HL-60/S4 treated with retinoic acid at 250 ng/mL for 4 days and 3 days (cell line): ENCODE measurements around the gene SYNGR2.

Experiments used
- in situ Hi-C: fragments of 300-500 bp; cut with MboI; formaldehyde crosslinking; loops from 2 replicates; pipeline ENCODE4 v1.7.0; 2022; ENCODE audit warnings: low sequenced_read_pairs

Gene SYNGR2

DNA sequence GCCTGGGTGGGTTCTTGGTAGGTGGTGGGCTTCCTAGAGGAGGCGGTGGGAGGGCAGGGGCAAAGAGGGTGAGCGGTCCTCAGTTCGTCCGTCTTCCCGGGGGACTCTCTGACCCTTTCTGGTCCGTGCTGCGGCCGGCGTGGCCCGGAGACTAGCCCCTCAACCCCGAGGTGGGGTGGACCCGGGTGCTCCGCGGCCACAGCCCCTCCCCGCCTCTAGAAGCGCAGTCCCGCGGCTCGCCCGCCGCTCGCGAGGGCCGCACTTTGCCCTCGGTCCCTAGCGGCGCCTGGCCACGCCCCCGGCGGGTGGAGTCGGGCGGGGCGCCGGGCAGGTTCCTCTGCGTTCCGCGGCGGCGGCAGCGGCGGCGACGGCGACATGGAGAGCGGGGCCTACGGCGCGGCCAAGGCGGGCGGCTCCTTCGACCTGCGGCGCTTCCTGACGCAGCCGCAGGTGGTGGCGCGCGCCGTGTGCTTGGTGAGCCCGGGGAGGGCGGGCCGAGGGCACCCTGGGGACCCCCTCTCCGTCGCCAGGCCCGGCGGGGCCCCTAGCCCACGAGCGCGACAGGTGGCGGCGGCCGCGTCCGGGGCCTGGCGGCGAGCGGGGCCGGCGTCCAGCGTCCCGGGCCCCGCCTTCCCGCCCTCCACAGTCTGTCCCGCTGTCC is at the start of gene SYNGR2:
SYNGR2 (plus strand) TSS at position 340 of the 661 bp plus-strand sequence; CDS start at position 376, 36 bp downstream.
- in situ Hi-C loops, result no loop called here

- in situ Hi-C loops, result no loop called here
Observed at GRCh38 chr17:78118801-78119241, 49.6 kb upstream of the SYNGR2 start.

DNA sequence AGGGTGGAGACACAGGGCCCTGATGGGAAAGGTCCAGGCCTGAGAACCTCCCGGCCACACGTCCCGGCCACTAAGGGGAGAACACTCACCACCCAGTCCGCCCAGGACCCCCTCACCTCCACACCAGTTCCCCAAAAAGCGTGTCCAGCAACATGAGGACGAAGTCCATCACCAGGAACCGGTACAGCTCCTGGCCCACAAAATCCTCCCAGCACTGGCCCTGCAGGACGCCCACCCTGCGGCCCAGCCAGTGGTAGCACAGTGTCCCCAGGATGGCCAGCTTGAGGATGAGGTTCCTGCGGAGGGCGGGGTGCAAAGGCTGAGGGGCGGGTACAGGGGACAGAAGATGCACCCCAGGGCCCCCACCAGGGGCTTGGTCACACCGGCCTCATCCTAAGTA is 47.8 kb upstream of the SYNGR2 start:
- in situ Hi-C loops, result no loop called here

DNA sequence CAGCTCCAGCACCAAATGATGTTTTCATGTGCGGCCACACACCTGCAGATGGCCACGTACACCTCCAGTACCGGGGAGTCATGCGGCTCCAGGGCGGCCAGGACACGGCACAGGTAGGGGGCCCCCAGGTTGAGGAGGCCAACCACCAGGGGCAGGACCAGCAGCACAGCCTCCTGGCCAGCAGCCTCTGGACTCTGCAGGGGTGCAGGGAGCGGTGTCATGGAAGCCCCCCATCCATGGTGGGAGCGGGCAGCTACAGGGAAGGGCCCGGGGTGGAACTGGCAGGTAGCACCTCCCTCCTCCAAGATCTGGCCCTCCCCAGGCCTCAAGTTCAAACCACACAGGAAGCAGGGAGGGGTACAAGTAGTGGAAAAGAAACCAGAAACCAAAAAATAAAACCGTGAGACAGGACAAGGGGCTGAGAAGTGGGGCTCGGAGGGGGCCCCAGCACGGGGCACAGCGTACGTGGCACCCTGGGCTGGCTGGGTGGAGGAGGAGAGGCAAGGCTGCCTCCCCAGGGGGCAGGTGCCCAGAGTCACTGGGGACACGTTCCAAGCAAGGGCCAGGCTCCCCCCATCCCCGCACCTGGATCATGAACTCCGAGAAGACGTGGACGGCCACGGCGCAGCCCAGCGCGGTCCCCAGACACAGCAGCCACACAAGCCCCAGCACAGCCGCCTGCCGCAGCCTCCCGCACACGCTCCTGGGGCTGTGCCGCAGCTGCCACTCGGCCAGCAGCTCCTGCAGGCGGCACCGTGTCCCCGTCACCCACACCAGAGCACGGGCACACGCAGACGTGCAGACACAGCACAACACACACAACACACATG is 47.2 kb upstream of the SYNGR2 start:
- in situ Hi-C loops, result no loop called here

DNA sequence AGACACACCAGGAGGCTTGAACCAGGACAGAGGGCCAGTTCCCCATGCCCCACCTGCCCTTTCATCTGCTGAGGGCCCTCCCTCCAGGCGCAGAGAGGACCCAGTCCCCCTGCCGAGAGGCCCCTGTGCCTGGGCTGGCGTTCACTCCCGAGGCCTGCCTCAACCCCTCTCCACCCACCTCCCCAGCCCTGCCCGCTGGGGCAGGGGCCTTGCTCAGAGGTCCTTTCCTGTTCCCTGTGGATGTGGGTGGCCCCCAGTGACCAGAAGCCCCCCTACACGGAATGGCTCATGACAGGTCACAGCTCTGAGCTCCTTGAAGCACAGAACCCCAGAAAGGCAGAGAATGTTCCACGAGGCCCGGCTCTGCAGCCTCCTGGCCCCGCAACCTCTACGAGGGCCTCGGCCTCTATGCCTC is 46.6 kb upstream of the SYNGR2 start:
- in situ Hi-C loops, result no loop called here

- in situ Hi-C loops, result no loop called here
Observed at GRCh38 chr17:78122216-78122930, 46.0 kb upstream of the SYNGR2 start.

DNA sequence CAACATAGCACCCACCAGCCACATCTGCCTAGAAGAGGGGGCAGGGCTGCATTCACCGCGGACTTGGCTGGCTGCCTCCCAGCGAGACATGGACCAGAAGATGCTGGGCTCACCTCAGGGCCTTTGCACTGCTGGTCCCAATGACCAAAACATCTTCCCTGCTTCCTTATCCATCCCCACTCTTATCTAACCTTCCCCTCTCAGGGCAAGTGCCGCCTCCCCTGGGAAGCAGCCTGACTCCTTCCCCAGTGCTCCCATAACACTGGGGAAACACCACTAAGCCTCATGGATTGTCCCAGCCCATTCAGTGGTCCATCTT is 45.5 kb upstream of the SYNGR2 start:
- in situ Hi-C loops, result no loop called here

- in situ Hi-C loops, result no loop called here
Observed at GRCh38 chr17:78123258-78123929, 45.0 kb upstream of the SYNGR2 start.

- in situ Hi-C loops, result no loop called here
Observed at GRCh38 chr17:78124081-78124835, 44.1 kb upstream of the SYNGR2 start.

DNA sequence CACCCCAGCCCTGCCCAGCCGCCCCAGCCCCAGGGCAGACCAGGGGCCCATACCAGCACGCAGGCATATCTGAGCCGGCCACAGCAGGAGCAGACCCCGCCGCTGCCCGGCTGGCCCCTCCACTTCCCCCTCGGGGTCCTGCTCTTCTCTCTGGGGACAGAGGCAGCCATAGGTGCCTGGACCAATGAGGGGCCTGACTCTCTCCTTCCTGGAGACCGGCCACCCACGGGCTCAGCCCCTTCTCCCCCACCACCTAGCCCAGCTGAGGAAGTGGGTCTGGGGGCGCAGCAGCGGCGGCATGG is 43.6 kb upstream of the SYNGR2 start:
- in situ Hi-C loops, result no loop called here

- in situ Hi-C loops, result no loop called here
Observed at GRCh38 chr17:78125138-78125913, 43.1 kb upstream of the SYNGR2 start.

GRCh38 chr17:78125976-78126894 is 42.1 kb upstream of the SYNGR2 start:
- in situ Hi-C loops, result no loop called here

DNA sequence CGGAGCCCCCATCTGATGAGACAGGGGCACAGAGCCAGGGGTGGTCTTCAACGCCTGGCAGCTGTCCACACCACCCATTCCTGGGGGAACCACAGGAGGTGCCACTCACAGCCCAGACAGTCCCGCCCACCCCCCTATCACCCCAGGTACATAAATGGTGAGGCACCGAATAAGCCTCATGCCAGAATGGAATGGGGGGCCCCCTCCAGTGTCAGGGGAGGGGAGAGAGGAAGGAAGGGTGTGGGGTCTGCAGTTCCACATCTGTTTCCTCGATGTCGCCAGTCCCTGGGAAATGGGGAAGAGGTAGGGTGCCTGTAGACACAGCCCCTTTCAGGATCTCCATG is 41.5 kb upstream of the SYNGR2 start:
- in situ Hi-C loops, result no loop called here

GRCh38 chr17:78127239-78127887 is 41.0 kb upstream of the SYNGR2 start:
- in situ Hi-C loops, result no loop called here

DNA sequence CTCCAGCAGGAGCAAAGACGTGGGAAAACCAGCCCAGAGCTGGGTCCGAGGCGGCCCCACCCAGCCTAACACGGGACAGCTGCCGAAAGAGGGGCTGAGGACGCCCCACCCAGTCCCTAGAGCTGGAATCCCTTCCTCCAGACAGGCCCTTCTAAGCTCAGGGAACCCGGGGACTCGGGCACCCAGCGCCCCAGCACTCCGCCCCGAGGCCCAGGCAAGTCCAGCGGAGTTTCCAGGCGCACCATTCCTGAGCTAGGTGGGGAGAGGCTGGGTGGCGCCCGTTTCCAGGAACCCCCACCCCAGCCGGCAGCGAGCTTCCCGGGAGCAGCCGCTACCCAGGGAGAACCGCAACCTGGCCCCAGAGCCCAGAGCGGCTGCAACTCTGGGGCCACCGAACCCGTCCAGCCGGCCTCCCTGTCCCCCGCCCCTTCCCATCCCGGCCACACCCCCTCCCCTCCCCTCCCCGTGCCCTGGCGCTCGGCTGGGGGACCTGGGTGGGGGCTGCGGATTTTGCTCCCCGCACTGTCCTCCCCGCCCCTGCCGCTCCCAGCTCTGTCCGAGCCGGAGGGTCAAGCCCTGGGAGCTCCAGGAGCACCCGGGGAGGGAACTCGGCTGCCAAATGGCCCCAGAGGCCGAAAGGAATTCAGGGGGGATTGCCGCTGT is 40.4 kb upstream of the SYNGR2 start:
- in situ Hi-C loops, result no loop called here

- in situ Hi-C loops, result no loop called here
Observed at GRCh38 chr17:78128551-78129350, 39.6 kb upstream of the SYNGR2 start, which contains the start of gene TMC6. TSS of gene TMC6 (minus strand) at chr17:78128755. CDS start at chr17:78126832, 1,923 bp downstream.
